Measurements from ENCODE around the gene VTI1B. TPM values are rescaled to one million over a fixed set of nuclear protein-coding genes. Genes with fewer than 3 reads are reported as not detected.

VTI1B gene
- total and polyA plus RNA-seq, 4 donors: 26.5 to 76.3 (median 28.9) TPM

DNA sequence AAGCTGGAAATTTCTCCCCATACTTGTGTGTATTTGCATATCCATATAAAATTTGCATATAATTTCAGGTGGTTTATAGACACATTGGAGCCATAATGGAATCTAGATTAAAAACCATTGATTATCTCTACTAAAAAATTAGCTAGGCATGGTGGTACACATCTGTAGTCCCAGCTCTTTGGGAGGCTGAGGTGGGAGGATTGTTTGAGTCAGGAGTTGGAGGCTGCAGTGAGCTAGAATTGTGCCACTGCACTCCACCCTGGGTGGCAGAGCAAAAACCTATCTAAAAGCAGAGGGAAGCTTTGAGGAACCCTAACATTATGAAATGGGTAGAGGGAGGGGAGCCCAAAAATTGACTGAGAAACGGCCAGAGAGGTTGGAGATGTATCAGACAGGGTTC, 23.7 kb upstream of the VTI1B start (continued):
- TF ChIP-seq, protein P1, sequence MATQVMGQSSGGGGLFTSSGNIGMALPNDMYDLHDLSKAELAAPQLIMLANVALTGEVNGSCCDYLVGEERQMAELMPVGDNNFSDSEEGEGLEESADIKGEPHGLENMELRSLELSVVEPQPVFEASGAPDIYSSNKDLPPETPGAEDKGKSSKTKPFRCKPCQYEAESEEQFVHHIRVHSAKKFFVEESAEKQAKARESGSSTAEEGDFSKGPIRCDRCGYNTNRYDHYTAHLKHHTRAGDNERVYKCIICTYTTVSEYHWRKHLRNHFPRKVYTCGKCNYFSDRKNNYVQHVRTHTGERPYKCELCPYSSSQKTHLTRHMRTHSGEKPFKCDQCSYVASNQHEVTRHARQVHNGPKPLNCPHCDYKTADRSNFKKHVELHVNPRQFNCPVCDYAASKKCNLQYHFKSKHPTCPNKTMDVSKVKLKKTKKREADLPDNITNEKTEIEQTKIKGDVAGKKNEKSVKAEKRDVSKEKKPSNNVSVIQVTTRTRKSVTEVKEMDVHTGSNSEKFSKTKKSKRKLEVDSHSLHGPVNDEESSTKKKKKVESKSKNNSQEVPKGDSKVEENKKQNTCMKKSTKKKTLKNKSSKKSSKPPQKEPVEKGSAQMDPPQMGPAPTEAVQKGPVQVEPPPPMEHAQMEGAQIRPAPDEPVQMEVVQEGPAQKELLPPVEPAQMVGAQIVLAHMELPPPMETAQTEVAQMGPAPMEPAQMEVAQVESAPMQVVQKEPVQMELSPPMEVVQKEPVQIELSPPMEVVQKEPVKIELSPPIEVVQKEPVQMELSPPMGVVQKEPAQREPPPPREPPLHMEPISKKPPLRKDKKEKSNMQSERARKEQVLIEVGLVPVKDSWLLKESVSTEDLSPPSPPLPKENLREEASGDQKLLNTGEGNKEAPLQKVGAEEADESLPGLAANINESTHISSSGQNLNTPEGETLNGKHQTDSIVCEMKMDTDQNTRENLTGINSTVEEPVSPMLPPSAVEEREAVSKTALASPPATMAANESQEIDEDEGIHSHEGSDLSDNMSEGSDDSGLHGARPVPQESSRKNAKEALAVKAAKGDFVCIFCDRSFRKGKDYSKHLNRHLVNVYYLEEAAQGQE (IDR thresholded peaks at IDR 0.05): no peak
- TF ChIP-seq, protein P2, sequence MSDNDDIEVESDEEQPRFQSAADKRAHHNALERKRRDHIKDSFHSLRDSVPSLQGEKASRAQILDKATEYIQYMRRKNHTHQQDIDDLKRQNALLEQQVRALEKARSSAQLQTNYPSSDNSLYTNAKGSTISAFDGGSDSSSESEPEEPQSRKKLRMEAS (IDR thresholded peaks at IDR 0.05): no peak
- TF ChIP-seq HNF4A (conservative IDR thresholded peaks at IDR 0.05) (no peak), YY1 (IDR thresholded peaks at IDR 0.05) (no peak)

DNA sequence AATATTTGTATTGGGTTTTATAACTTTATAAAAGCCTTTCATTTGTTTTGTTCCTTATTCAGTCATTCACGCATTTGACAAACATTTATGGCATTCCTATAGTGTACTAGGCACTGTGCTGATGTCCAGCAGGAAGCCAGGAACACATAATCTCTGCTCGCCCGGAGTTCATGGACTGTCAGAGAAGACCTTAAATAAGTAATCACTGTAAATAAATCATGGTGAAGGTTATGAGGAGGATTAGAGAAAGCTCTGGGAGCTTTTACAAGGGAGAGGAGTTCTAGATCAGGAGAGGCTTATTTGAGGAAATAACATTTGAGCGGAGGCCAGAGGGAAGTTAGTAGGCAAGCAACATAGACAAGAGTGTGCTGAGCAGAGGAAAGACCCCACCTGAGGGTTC, 22.6 kb upstream of the VTI1B start:
- Histone ChIP-seq H3K9ac (ENCODE audit: low read depth in 1 of 2, low read length in 2 of 2) (no peak overlapping the region), H3K36me3 (ENCODE audit: control insufficient read depth in 4 of 4, insufficient read depth in 3 of 4, low read depth in 1 of 4, low read length in 3 of 4) (peaks cover 0 to 5% (median under 1%) of the 10 kb centered on the region in 4 donors), H3K9me3 (ENCODE audit: control insufficient read depth in 4 of 4, low read length in 3 of 4) (no peaks in the 10 kb centered on the region), H3K4me3 (ENCODE audit: low read depth in 1 of 3, low read length in 3 of 3) (no peak overlapping the region), H3K4me1 (ENCODE audit: control insufficient read depth in 4 of 4, insufficient read depth in 4 of 4, low read length in 3 of 4) (peaks cover 0 to 34% (median 4%) of the 10 kb centered on the region in 4 donors), H3K27ac (ENCODE audit: low read depth in 1 of 2, low read length in 2 of 2) (no peak overlapping the region), H3K27me3 (ENCODE audit: control insufficient read depth in 4 of 4, insufficient read depth in 4 of 4, low read length in 3 of 4) (no peaks in the 10 kb centered on the region)
- TF ChIP-seq, protein P1 (IDR thresholded peaks at IDR 0.05): no peak
- no peak for TF ChIP-seq NR2F2 (IDR thresholded peaks at IDR 0.05)
- no peak for TF ChIP-seq GABPA (IDR thresholded peaks at IDR 0.05 in 1 of 2, conservative IDR thresholded peaks at IDR 0.05 in 1 of 2)
- no peak for TF ChIP-seq RXRA (IDR thresholded peaks at IDR 0.05)
- no peak for TF ChIP-seq SP1 (IDR thresholded peaks at IDR 0.05)
- TF ChIP-seq HNF4A (conservative IDR thresholded peaks at IDR 0.05): no peak
- no peak for TF ChIP-seq HNF4G (IDR thresholded peaks at IDR 0.05)
- no peak for TF ChIP-seq JUND (IDR thresholded peaks at IDR 0.05)
- no peak for TF ChIP-seq FOXA1 (IDR thresholded peaks at IDR 0.05)
- no peak for TF ChIP-seq YY1 (IDR thresholded peaks at IDR 0.05)
- no peak for TF ChIP-seq FOXA2 (IDR thresholded peaks at IDR 0.05)
- TF ChIP-seq RAD21 (IDR thresholded peaks at IDR 0.05): no peak
- TF ChIP-seq, protein P3, sequence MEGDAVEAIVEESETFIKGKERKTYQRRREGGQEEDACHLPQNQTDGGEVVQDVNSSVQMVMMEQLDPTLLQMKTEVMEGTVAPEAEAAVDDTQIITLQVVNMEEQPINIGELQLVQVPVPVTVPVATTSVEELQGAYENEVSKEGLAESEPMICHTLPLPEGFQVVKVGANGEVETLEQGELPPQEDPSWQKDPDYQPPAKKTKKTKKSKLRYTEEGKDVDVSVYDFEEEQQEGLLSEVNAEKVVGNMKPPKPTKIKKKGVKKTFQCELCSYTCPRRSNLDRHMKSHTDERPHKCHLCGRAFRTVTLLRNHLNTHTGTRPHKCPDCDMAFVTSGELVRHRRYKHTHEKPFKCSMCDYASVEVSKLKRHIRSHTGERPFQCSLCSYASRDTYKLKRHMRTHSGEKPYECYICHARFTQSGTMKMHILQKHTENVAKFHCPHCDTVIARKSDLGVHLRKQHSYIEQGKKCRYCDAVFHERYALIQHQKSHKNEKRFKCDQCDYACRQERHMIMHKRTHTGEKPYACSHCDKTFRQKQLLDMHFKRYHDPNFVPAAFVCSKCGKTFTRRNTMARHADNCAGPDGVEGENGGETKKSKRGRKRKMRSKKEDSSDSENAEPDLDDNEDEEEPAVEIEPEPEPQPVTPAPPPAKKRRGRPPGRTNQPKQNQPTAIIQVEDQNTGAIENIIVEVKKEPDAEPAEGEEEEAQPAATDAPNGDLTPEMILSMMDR (IDR thresholded peaks at IDR 0.05; ENCODE audit: low read depth, low read length, missing input control): no peak
- TF ChIP-seq EGR1 (IDR thresholded peaks at IDR 0.05; ENCODE audit: low read depth in 2 of 2): no peak
- TF ChIP-seq TAF1 (conservative IDR thresholded peaks at IDR 0.05): no peak
- TF ChIP-seq, protein P4, sequence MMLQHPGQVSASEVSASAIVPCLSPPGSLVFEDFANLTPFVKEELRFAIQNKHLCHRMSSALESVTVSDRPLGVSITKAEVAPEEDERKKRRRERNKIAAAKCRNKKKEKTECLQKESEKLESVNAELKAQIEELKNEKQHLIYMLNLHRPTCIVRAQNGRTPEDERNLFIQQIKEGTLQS (IDR thresholded peaks at IDR 0.05): no peak
- TF ChIP-seq, protein P2 (IDR thresholded peaks at IDR 0.05): no peak
- TF ChIP-seq, protein P5, sequence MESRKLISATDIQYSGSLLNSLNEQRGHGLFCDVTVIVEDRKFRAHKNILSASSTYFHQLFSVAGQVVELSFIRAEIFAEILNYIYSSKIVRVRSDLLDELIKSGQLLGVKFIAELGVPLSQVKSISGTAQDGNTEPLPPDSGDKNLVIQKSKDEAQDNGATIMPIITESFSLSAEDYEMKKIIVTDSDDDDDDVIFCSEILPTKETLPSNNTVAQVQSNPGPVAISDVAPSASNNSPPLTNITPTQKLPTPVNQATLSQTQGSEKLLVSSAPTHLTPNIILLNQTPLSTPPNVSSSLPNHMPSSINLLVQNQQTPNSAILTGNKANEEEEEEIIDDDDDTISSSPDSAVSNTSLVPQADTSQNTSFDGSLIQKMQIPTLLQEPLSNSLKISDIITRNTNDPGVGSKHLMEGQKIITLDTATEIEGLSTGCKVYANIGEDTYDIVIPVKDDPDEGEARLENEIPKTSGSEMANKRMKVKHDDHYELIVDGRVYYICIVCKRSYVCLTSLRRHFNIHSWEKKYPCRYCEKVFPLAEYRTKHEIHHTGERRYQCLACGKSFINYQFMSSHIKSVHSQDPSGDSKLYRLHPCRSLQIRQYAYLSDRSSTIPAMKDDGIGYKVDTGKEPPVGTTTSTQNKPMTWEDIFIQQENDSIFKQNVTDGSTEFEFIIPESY (IDR thresholded peaks at IDR 0.05): no peak
- no peak for DNase-seq (ENCODE audit: low spot score)
- WGBS: 81% methylated on average over 4 of the region's 4 CpGs
